A549 (cell line): ENCODE data around the gene PGAM1.

Experiments
- CTCF ChIP-seq: fragments of >200 bp; sonication (Bioruptor Twin); formaldehyde crosslinking; IDR thresholded peaks from 3 replicates; pipeline ENCODE4 v1.5.1; 2016
- EP300 ChIP-seq, 2 experiments: fragments of >200 bp; sonication (Bioruptor Twin); formaldehyde crosslinking; IDR thresholded peaks; 2 replicates in 1 of 2; 3 replicates in 1 of 2; pipeline ENCODE4 v1.6.1; 2016 to 2017
- FOSB ChIP-seq: fragments of 250-450 bp; sonication (Bioruptor Pico); IDR thresholded peaks from 2 replicates; pipeline ENCODE4 v1.5.0; 2020; ENCODE audit warnings: mild to moderate bottlenecking, moderate library complexity
- HDAC2 ChIP-seq: fragments of 200-600 bp; sonication (generic); IDR thresholded peaks from 2 replicates; pipeline ENCODE4 v1.6.1; 2016
- HMGXB4 ChIP-seq: fragments of 250-450 bp; sonication (Bioruptor Pico); IDR thresholded peaks from 2 replicates; pipeline ENCODE4 v1.5.0; 2021; ENCODE audit warnings: mild to moderate bottlenecking, moderate library complexity, borderline replicate concordance
- HOXA7 ChIP-seq: fragments of 250-450 bp; sonication (Bioruptor Pico); IDR thresholded peaks from 2 replicates; pipeline ENCODE4 v1.5.0; 2020; ENCODE audit warnings: mild to moderate bottlenecking, moderate library complexity
- NR3C1 ChIP-seq: fragments of >200 bp; sonication (Bioruptor Twin); formaldehyde crosslinking; IDR thresholded peaks from 3 replicates; pipeline ENCODE4 v1.6.1; 2017
- POLR2A ChIP-seq: IDR thresholded peaks from 2 replicates; pipeline ENCODE4 v1.6.1; 2012; ENCODE audit warnings: mild to moderate bottlenecking, low read length
- POLR2AphosphoS2 ChIP-seq: conservative IDR thresholded peaks from 2 replicates; pipeline ENCODE4 v1.6.1; 2012; ENCODE audit warnings: low read length, improper control_type of control experiment, inconsistent platforms
- RFX5 ChIP-seq: fragments of 450-650 bp; IDR thresholded peaks from 2 replicates; pipeline ENCODE4 v1.7.1; 2014; ENCODE audit warnings: antibody characterized with exemption, mild to moderate bottlenecking, moderate library complexity
- RNF2 ChIP-seq: fragments of 200-600 bp; sonication (generic); IDR thresholded peaks from 2 replicates; pipeline ENCODE4 v1.6.1; 2016; ENCODE audit warnings: low read depth, mild to moderate bottlenecking, antibody characterized with exemption, moderate library complexity, borderline replicate concordance
- SMC3 ChIP-seq: fragments of >200 bp; sonication (Bioruptor Twin); formaldehyde crosslinking; IDR thresholded peaks from 3 replicates; pipeline ENCODE4 v1.6.1; 2018; ENCODE audit warnings: inconsistent platforms
- ZFP36 ChIP-seq: fragments of 450-650 bp; IDR thresholded peaks from 2 replicates; pipeline ENCODE4 v1.6.1; 2014; ENCODE audit warnings: borderline replicate concordance; ENCODE audit not compliant: partially characterized antibody
- TF ChIP-seq, protein P1 (sequence below): IDR thresholded peaks from 2 replicates; pipeline ENCODE4 v1.6.1; 2012; ENCODE audit warnings: low read depth, borderline replicate concordance

DNA sequence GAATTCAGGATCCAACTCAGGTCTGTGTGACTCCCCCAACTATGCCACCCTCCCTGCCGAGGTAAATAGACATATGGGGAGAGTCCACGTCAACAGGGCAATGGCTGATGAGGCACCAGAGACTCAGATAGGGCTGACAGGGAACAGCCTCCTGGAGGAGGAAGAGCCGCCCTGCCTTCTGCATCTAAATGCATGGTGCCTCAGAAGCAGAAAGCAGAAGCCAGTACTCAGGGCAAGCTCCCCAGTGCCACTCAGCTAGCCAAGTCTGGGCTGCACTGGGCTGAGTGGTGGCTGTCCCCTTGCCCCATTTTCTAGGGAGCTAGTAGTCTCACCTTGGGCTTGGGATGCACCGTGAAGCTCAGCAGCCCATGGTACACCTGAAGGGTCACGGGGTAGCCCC lies 35.9 kb upstream of the PGAM1 start:
- TF ChIP-seq FOSB (no peak), CTCF (no peak), HOXA7 (CRISPR knock-in tag) (no peak), EP300 (IDR thresholded peaks at IDR 0.05) (no peak), POLR2A (no peak), HDAC2 (no peak), POLR2AphosphoS2 (no peak), SMC3 (no peak), NR3C1 (no peak), RFX5 (no peak), RNF2 (no peak), ZFP36 (no peak), HMGXB4 (CRISPR knock-in tag) (no peak)
- TF ChIP-seq, protein P1, sequence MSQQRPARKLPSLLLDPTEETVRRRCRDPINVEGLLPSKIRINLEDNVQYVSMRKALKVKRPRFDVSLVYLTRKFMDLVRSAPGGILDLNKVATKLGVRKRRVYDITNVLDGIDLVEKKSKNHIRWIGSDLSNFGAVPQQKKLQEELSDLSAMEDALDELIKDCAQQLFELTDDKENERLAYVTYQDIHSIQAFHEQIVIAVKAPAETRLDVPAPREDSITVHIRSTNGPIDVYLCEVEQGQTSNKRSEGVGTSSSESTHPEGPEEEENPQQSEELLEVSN = no peak
